ENCODE measurements around the gene EDEM1.
A peak's percentile ranks its signal among the peaks of the same experiment; 100 is the strongest.
"Not testable (repeated sequence)": the region's sequence is repeated elsewhere in the genome, so short reads cannot be mapped to it uniquely, and the experiment has no call there.

Gene EDEM1

GRCh38 chr3:5187156-5187919 lies at the start of gene EDEM1:
EDEM1 (plus strand) TSS chr3:5187707; CDS start chr3:5187806, 99 bp downstream.
- H3K4me3 ChIP-seq (ENCODE audit: low read depth, low read length): peak within 1 kb of the TSS; percentile 91
- peak; percentile 86 for DNase-seq (ENCODE audit: low read depth)

GRCh38 chr3:5138214-5138981 lies 49.1 kb upstream of the EDEM1 start:
- no peak for DNase-seq (ENCODE audit: low read depth)
- H3K4me3 ChIP-seq (ENCODE audit: low read depth, low read length): no peak overlapping the region

- no peak for DNase-seq (ENCODE audit: low read depth)
- H3K4me3 ChIP-seq (ENCODE audit: low read depth, low read length): no peak overlapping the region
These were observed 47.3 kb upstream of the EDEM1 start for GRCh38 chr3:5140230-5140621.

GRCh38 chr3:5140839-5141238 lies 46.7 kb upstream of the EDEM1 start:
- DNase-seq (ENCODE audit: low read depth): no peak
- H3K4me3 ChIP-seq (ENCODE audit: low read depth, low read length): no peak overlapping the region

GRCh38 chr3:5141760-5142159 lies 45.7 kb upstream of the EDEM1 start:
- H3K4me3 ChIP-seq (ENCODE audit: low read depth, low read length): no peak overlapping the region
- DNase-seq (ENCODE audit: low read depth): no peak

- DNase-seq (ENCODE audit: low read depth): no peak
- no peak overlapping the region for H3K4me3 ChIP-seq (ENCODE audit: low read depth, low read length)
These were observed 44.0 kb upstream of the EDEM1 start for GRCh38 chr3:5143464-5143863.

GRCh38 chr3:5144316-5144994 lies 43.1 kb upstream of the EDEM1 start:
- DNase-seq (ENCODE audit: low read depth): no peak

GRCh38 chr3:5145120-5145519 lies 42.4 kb upstream of the EDEM1 start:
- DNase-seq (ENCODE audit: low read depth): no peak
- H3K4me3 ChIP-seq (ENCODE audit: low read depth, low read length): no peak overlapping the region

More at GRCh38 chr3:5144316-5144994, 43.1 kb upstream of the EDEM1 start:
- H3K4me3 ChIP-seq (ENCODE audit: low read depth, low read length): no peak overlapping the region

- not testable (repeated sequence) for H3K4me3 ChIP-seq (ENCODE audit: low read depth, low read length); DNase-seq (ENCODE audit: low read depth)
These were observed 40.4 kb upstream of the EDEM1 start for GRCh38 chr3:5147152-5147551.

- H3K4me3 ChIP-seq (ENCODE audit: low read depth, low read length): no peak overlapping the region
- DNase-seq (ENCODE audit: low read depth): no peak
These were observed 38.1 kb upstream of the EDEM1 start for GRCh38 chr3:5149306-5149880.

- H3K4me3 ChIP-seq (ENCODE audit: low read depth, low read length): no peak overlapping the region
- no peak for DNase-seq (ENCODE audit: low read depth)
These were observed 35.9 kb upstream of the EDEM1 start for GRCh38 chr3:5151586-5151985.

- DNase-seq (ENCODE audit: low read depth): no peak
- no peak overlapping the region for H3K4me3 ChIP-seq (ENCODE audit: low read depth, low read length)
These were observed 34.4 kb upstream of the EDEM1 start for GRCh38 chr3:5153074-5153473.

GRCh38 chr3:5155241-5155640 lies 32.3 kb upstream of the EDEM1 start:
- no peak overlapping the region for H3K4me3 ChIP-seq (ENCODE audit: low read depth, low read length)

GRCh38 chr3:5160321-5160720 lies 27.2 kb upstream of the EDEM1 start:
- no peak overlapping the region for H3K4me3 ChIP-seq (ENCODE audit: low read depth, low read length)
- DNase-seq (ENCODE audit: low read depth): no peak

More at GRCh38 chr3:5155241-5155640, 32.3 kb upstream of the EDEM1 start:
- no peak for DNase-seq (ENCODE audit: low read depth)

GRCh38 chr3:5160940-5161858 lies 26.3 kb upstream of the EDEM1 start:
- no peak overlapping the region for H3K4me3 ChIP-seq (ENCODE audit: low read depth, low read length)
- DNase-seq (ENCODE audit: low read depth): no peak

GRCh38 chr3:5162102-5162501 lies 25.4 kb upstream of the EDEM1 start:
- H3K4me3 ChIP-seq (ENCODE audit: low read depth, low read length): no peak overlapping the region
- peak; percentile 14 for DNase-seq (ENCODE audit: low read depth)

- DNase-seq (ENCODE audit: low read depth): no peak
- H3K4me3 ChIP-seq (ENCODE audit: low read depth, low read length): no peak overlapping the region
These were observed 21.8 kb upstream of the EDEM1 start for GRCh38 chr3:5165698-5166097.

GRCh38 chr3:5166846-5167245 lies 20.7 kb upstream of the EDEM1 start:
- DNase-seq (ENCODE audit: low read depth): no peak
- H3K4me3 ChIP-seq (ENCODE audit: low read depth, low read length): no peak overlapping the region

- no peak overlapping the region for H3K4me3 ChIP-seq (ENCODE audit: low read depth, low read length)
These were observed 19.4 kb upstream of the EDEM1 start for GRCh38 chr3:5168110-5168509.

More at GRCh38 chr3:5168110-5168509, 19.4 kb upstream of the EDEM1 start:
- no peak for DNase-seq (ENCODE audit: low read depth)
